ENCODE data around the gene GFAP. TPM values are rescaled to one million over a fixed set of nuclear protein-coding genes. Genes with fewer than 3 reads are reported as not detected.

Gene GFAP
- total RNA-seq, 3 donors from 2014 or later, result 4.2 to 37.0 (median 11.8) TPM

DNA sequence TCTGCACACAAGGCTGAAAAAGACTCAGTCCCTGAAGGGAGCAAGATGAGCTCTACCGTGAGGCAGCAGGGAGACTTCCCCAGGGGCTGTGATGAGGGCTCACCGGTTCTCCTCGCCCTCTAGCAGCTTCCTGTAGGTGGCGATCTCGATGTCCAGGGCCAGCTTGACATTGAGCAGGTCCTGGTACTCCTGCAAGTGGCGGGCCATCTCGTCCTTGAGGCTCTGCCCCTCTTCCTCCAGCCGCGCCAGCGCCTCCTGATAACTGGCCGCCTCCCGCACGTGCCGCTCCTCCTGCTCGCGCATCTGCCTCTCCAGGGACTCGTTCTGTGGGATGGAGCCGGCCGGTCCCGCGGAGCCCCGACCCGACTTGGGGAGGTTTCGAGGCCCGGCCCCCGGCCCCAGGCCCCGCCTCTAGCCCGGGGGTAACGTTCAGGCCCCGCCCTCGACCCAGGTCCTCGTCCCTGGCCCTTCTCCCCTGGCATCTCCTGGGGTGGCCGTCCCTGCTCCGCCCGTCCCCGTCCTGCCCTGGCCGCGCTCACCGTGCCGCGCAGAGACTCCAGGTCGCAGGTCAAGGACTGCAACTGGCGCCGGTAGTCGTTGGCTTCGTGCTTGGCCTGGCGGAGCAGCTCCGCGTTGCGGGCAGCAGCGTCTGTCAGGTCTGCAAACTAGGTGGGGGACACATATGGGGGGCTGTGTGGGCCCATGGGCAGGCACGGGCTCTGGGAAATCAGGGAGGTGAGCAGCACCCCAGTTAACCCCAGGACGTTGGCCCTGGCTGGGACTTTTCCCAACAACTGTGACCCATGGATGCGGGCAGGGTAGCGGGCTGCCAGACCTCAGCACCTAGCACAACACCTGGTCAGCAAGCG is 3.9 kb downstream of the GFAP start:
- DNase-seq (ENCODE audit: low spot score in 2 of 2), result no peak
- no peak overlapping the region for H3K27ac ChIP-seq
- no peaks in the 10 kb centered on the region for H3K27me3 ChIP-seq
- intact Hi-C loops (cut with DNase I; ENCODE audit: low total_unique reads), result loop anchor here (10.0 kb wide), 1 partner anchor 193 kb away; no protein-coding TSS in a partner anchor
- peaks cover 0 to 5% of the 10 kb centered on the region in 2 donors for H3K4me1 ChIP-seq
- peak overlapping the region in 2 of 3 donors; percentile 13 to 15 for H3K4me3 ChIP-seq
- no peaks in the 10 kb centered on the region for H3K9me3 ChIP-seq
- no peaks in the 10 kb centered on the region for H3K36me3 ChIP-seq
- TF ChIP-seq POLR2AphosphoS5 (IDR thresholded peaks at IDR 0.05) (no peak), CTCF (IDR thresholded peaks at IDR 0.05) (peak in 1 of 3 donors; percentile 35)

GRCh38 chr17:44910231-44911106 is 4.8 kb downstream of the GFAP start:
- DNase-seq (ENCODE audit: low spot score in 2 of 2), result no peak
- H3K4me3 ChIP-seq, result no peak overlapping the region
- intact Hi-C loops (cut with DNase I; ENCODE audit: low total_unique reads), result loop anchor here (10.0 kb wide), 1 partner anchor 194 kb away; no protein-coding TSS in a partner anchor

GRCh38 chr17:44909681-44910144 is 5.6 kb downstream of the GFAP start:
- Histone ChIP-seq H3K27me3 (no peaks in the 10 kb centered on the region), H3K4me1 (no peaks in the 10 kb centered on the region), H3K4me3 (no peak overlapping the region), H3K27ac (no peak overlapping the region), H3K36me3 (no peaks in the 10 kb centered on the region), H3K9me3 (no peaks in the 10 kb centered on the region)
- TF ChIP-seq POLR2A (IDR thresholded peaks at IDR 0.05) (no peak), CTCF (IDR thresholded peaks at IDR 0.05) (no peak), POLR2AphosphoS5 (IDR thresholded peaks at IDR 0.05) (no peak)
- no peak for DNase-seq (ENCODE audit: low spot score in 2 of 2)
- intact Hi-C loops (cut with DNase I; ENCODE audit: low total_unique reads), result loop anchor here (10.0 kb wide), 1 partner anchor 195 kb away; no protein-coding TSS in a partner anchor

More at GRCh38 chr17:44910231-44911106, 4.8 kb downstream of the GFAP start:
- Histone ChIP-seq H3K36me3 (no peaks in the 10 kb centered on the region), H3K9me3 (no peaks in the 10 kb centered on the region), H3K27ac (no peak overlapping the region), H3K4me1 (no peaks in the 10 kb centered on the region), H3K27me3 (no peaks in the 10 kb centered on the region)
- TF ChIP-seq POLR2A (IDR thresholded peaks at IDR 0.05) (no peak), CTCF (IDR thresholded peaks at IDR 0.05) (no peak), POLR2AphosphoS5 (IDR thresholded peaks at IDR 0.05) (no peak)

GRCh38 chr17:44908761-44909326 is 6.5 kb downstream of the GFAP start:
- no peak overlapping the region for H3K27ac ChIP-seq
- no peaks in the 10 kb centered on the region for H3K27me3 ChIP-seq
- intact Hi-C loops (cut with DNase I; ENCODE audit: low total_unique reads), result no loop called here
- H3K9me3 ChIP-seq, result no peaks in the 10 kb centered on the region
- H3K4me3 ChIP-seq, result no peak overlapping the region
- no peaks in the 10 kb centered on the region for H3K4me1 ChIP-seq
- no peak for DNase-seq (ENCODE audit: low spot score in 2 of 2)
- TF ChIP-seq CTCF (IDR thresholded peaks at IDR 0.05), result no peak
- TF ChIP-seq POLR2A (IDR thresholded peaks at IDR 0.05), result no peak
- no peak for TF ChIP-seq POLR2AphosphoS5 (IDR thresholded peaks at IDR 0.05)
- H3K36me3 ChIP-seq, result no peaks in the 10 kb centered on the region
